NCI-H524 treated with DMSO at 0.1 percent for 48 hours (cell line): Measurements from ENCODE around the gene EIF2B2.

Experiments
- DNase-seq: peaks from one replicate; lab custom pipeline; 2025; lab: John Stamatoyannopoulos, UW

Gene EIF2B2

GRCh38 chr14:75002392-75003249 is at the start of gene EIF2B2:
Gene EIF2B2, plus strand, starts transcription at chr14:75002921. Its CDS starts 70 bp downstream, at chr14:75002991.
- peak; percentile 97 for DNase-seq

GRCh38 chr14:74953686-74954085 is 49.0 kb upstream of the EIF2B2 start:
- DNase-seq: no peak

DNA sequence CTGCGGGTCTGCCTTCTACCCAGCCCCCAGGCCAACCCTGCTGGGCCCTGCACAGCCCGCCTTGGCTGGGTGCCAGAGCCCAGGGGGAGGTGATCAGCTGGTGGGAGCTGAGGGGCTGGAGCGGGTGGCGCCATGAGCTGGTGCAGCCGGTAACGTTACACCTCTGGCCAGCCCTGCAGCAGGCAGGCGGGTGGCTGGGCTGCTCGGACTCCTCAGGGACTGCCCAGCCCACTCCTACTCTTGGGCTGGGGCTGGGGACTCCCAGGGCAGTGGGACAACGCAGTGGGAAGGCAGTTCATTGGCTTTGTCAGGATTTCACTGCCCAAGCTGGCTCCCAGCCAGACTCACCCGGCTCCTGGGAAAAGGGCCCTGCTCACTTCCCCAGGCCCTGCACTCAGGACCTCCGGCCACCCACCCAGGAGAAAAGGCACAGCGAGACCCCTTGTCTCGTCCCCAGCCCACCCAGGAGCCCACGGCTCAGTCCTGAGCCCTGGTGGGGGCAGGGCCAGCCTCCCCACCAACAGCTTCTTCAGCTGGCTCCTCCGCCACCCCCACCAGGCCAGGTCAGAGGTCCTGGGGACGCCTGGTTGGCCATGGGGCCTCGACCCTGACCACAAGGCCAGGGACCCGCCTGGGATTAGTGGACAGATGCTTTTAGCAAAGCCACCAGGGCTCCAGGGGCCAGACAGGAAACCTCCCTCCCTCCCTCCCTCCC is 48.3 kb upstream of the EIF2B2 start:
- peak; percentile 42 for DNase-seq

GRCh38 chr14:74954947-74955228 is 47.8 kb upstream of the EIF2B2 start:
- no peak for DNase-seq

- no peak for DNase-seq
Observed at GRCh38 chr14:74955229-74956026, 47.3 kb upstream of the EIF2B2 start, which contains the start of gene PGF. Gene PGF, minus strand, starts transcription at chr14:74955597. Its CDS starts 355 bp downstream, at chr14:74955242.

DNA sequence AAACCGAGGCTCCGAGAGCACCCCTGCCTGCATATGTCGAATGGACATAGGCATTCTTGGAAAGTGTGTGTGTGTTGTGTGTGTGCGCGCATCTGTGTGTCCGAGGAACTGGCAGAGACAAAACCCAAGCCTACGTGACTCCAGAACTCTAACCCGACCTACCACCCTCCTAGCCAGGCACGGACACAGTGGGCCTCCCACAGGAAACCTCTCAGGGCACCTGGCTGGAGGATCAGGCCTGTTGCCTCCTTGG is 46.8 kb upstream of the EIF2B2 start:
- DNase-seq: no peak

DNA sequence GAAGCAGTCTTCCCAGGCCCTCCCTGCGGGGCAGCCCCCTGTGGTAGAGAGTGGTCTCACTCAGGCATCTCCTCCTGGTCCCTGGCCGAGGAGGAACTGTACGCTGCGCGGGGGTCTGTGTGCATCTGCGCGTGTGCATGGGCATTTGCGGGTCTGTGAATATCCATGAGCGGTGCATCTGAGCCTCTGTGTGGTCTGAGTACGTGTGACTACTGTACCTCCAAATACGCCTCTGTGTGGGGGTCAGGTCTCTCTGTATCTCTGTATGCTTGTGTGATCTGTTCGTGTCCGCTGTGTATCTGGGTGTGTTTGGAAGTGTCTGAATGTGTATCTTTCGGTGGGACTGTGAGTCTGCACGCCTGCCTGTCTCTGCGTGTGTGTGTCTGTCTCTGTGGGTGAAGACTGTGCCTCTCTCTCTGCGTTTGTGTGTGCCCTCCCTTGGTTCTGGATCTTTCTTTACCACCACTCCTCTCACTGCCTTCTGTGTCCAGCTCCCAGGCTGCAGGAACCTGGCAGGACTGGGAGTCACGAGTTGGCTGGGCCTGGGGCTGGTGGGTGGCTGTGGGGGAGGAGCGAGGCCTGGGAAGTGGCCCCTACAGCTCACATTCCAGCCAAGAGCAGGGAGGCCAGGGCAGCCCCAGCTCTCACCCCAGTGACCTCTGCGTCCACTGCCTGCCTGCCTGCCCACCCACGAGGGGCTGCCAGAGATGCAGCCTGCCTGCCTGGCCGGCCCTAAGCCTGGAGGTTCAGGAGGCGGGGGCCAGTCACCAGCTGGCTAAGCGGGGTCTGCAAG is 46.2 kb upstream of the EIF2B2 start:
- no peak for DNase-seq

DNA sequence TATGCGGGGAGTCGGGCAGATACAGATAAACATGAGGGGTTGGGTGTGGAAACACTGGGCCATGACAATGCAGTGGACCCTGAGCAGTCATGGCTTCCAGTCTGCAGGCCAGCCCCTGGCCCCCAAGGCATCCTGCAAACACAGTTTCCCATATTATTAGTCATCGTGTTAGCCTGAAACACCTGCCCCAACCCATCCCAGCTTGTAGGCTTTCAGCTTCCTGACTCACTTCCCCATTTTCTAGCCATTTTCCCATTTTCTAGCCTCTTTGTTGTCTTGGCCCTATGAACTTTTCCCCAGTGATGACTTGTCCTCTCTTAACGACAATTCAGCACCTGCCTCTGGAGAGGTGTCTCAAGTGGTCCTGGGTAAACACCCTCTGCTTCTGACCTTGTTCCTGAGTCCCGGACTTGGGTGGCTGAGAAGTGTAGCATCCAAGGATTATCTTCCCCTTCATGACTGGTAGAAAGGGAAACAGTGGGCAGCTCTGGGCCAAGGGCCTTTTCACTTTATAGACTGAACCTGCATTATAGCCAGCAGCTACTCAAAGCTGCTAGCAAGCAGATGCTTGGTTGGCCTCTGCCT is 43.0 kb upstream of the EIF2B2 start:
- DNase-seq: no peak

DNA sequence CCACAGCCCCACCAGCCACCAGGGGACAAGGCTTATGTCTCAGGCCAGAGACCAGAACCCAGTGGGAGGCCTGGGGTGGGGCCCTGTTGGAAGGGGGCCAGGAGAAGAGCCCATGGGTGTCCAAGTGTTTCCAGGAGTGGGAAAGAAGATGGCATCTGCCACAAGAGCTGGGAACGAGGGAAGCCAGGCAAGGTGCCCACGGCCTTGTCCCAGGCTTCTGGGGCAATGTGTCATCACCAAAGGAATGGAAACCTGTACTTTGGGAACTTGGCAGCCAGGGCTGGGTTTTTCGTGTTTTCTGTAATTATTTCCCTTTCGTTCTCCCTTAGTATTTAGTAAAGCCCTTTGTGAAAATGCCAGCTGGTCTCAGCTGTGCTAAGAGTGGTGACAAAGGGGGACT is 42.0 kb upstream of the EIF2B2 start:
- no peak for DNase-seq

GRCh38 chr14:74961238-74961911 is 41.3 kb upstream of the EIF2B2 start:
- DNase-seq: no peak

DNA sequence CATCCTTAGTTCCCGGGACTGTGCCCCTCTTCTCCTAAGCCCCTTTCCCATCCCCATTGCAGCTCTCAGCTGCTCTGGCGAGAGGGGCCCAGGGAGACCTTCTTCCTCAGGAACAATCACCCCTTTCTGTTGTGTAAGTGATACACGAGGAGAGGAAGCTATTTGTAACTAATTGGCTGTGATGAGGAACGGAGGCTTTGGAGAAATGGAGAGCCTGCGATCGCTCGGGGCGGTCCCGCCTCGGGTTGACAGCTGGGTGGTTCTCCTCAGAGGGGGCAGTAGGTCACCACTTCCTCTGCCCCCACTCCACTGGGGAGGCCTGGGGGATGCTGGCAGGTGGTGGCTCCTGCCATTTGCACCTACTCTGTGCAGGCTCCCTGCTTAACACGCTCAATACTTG is 40.7 kb upstream of the EIF2B2 start:
- no peak for DNase-seq

- DNase-seq: no peak
Observed at GRCh38 chr14:74962493-74962892, 40.2 kb upstream of the EIF2B2 start.

- no peak for DNase-seq
Observed at GRCh38 chr14:74963178-74963704, 39.5 kb upstream of the EIF2B2 start.

GRCh38 chr14:74963705-74964271 is 38.9 kb upstream of the EIF2B2 start:
- no peak for DNase-seq

GRCh38 chr14:74964787-74965485 is 37.8 kb upstream of the EIF2B2 start:
- no peak for DNase-seq

DNA sequence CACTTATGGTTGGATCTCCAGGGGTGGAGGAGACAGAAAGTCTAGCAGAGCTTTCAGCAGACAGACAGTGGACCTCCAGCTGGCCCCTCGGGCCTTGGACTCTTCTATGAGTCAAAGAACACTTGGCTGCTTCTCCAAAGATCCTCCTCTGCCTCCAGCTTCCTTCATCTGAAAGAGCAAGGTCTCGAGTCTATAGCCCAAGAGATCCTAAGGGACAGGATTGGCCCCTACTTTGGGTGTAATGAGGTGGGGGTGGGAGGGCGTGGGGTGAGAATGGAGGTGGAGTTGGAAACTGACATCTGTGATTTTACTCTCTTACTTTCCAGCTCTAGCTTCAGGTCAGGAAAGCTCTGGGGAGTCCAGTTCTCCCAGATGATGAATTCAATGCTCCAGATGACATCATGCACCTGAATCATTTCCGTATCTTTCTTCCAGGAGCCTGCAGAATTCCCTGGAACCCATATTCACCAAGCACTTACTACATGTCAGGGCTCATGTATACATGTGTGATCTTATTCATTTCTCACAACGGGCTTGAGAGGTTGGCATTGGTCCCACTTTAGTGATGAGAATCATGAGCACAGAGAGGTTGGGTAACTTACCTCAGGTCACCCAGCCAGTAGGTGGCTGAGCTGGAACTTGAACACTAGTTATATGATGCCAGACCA is 37.1 kb upstream of the EIF2B2 start:
- no peak for DNase-seq

DNA sequence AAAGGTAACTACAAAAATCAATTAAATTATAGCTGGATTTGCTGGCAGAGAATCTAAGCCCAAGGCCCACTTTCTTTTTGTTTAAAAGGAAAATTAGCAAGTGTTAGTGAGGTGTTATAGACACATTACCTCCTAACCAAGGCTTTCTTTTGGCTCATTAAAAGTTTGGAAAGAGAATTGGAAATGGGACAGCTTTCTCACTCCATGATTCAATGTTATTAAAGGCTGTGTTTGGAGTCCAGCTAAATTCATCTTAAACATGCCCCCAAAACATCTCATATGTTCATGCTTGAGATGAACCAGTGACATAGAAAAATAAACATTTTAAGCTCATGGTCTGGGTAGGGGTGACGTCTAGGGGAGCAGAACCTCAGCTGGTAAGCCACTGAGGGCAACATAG is 33.9 kb upstream of the EIF2B2 start:
- DNase-seq: no peak

DNA sequence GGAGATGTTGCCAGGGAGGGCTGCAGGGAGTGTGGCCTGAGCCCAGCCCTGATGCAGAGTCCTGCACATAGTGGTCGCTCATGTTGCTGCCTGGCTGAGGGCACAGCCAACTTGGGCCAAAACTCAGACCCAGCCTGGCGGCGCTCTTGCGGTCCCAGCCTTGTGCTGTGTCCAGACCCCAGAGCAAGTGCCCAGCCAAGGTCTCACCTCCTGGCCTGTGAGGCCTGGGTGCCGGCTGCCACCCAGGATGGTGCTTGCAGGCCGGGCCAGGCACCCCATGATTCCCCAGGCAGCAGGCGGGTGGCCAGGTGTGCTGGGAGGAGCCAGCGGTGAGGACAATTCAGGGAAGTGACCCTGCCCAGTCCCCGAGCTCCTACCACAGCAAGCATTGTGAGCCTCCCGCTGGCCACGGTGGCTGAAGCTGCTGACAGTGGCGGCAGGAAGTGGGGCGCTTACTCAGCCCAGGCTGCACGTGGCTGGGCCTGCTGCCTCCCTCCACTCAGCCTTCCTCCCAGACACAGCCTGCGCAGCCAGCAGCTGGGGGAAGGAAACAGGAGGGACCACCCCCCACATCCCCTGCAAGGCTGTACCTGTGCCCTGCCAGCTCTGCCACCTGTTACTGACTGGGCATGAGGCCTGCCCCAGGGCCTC is 29.6 kb upstream of the EIF2B2 start:
- no peak for DNase-seq

DNA sequence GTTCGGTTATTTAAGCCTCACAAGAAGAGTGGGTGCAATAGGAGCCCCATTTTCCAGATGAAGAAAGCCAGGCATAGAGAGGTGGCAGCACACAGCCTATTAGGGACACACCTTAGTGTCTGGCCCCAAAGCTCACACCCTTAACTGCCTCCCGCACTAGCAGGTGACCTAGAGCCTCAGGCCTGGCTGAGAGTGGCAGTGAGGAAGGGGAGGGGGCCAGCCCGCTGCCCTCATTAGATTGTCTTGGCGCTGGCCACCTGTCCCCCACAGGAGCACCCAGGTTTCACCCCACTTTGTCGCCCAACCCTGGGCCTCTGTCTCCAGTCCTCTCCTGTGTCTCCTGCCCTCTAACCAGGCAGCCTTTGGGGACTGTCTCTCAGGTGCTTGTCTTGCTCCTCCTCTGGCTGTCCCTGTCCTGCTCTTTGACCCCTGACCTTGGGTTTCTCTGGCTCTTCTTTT is 28.8 kb upstream of the EIF2B2 start:
- DNase-seq: no peak
